B cell (primary cell): ENCODE results near the gene POLR3B.

Experiments
- CTCF ChIP-seq: fragments of 200-600 bp; IDR thresholded peaks from one replicate; pipeline ENCODE4 v1.8.0; 2022; ENCODE audit warnings: antibody characterized with exemption, mild to moderate bottlenecking
- EZH2 ChIP-seq: IDR thresholded peaks from 2 replicates; pipeline ENCODE4 v1.6.1; 2012; ENCODE audit warnings: borderline replicate concordance, low read depth, mild to moderate bottlenecking, moderate library complexity, low read length; ENCODE audit not compliant: insufficient read depth, poor library complexity, severe bottlenecking

GRCh38 chr12:106412563-106412962 lies 55.0 kb downstream of the POLR3B start:
- TF ChIP-seq CTCF (no peak), EZH2 (no peak)
